NCI-H2196 treated with DMSO at 0.1 percent for 48 hours (cell line): ENCODE results near the gene VARS2.
"Not testable (repeated sequence)": the region's sequence is repeated elsewhere in the genome, so short reads cannot be mapped to it uniquely, and the experiment has no call there.

ENCODE experiments used
- DNase-seq: peaks from one replicate; lab custom pipeline; 2025; ENCODE audit not compliant: unreplicated experiment; lab: John Stamatoyannopoulos, UW

The VARS2 gene

DNA sequence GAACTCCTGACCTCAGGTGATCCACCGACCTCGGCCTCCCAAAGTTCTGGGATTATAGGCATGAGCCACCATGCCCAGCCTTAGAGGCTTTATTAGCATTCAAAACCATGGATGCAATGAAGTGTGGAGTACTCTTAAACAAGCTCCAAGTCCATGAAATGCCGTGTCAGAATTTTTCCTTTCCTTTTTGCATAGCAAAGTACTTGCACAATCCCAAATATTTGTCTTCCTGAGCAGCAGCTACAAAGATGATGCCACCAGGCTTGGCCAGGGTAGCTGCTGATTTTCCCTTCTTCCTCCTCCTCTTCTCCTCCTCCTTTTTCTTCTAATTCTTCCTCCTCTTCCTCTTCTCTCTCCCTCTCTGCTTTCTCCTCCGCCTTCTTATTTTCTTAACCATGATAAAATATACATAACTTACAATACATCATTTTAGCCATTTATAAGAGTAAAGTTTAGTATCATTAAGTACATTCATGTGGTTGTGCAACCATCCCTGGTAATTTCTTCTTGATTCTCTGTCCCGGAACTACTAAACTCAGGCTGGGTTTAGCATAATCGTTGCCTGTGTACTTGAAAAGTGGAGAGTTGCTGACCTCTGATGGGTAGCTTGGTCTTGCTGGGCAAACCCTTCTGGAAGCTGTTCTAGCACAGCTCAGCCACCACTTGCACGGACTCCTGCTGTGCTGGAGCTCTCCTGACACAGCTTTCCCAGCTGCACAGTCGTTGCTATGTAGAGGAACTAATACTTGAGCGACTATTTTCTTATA is 47.1 kb downstream of the VARS2 start:
- DNase-seq, result no peak

DNA sequence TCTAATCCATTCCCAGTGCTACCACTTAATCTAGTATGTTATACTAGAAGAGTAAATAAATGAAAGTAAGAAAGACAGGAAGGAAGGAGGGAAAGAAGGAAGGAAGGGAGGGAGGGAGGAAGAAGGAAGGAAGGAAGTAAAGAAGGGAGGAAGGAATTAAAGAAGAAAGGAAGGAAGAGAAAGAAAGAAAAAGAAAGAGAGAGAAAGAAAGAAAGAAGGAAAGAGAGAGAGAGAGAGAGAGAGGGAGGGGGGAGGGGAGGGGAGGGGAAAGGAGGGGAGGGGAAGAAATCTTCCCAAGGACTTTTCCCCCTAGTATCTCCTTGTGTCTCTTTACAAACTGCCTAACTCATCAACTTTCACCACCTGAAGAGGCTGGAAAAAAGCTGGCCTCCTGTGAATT is 48.7 kb downstream of the VARS2 start:
- no peak for DNase-seq

DNA sequence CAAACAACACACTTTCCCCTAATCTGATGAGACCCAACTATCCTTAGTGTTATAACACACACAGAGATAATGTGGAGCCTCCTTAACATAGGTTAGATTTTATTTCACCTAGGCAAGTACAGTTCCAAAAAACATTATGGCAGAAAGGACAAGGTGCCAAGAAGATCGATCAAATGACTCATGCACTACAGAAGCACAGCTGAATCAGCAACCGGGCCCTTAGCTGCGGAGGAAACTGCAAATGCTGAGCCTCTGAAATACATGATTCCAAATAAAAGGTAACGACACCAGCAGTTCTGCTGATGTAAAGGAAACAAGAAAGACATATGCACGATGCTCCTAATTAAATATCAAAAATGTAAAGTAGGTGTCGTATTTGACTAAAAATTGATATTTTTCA is 49.6 kb downstream of the VARS2 start:
- no peak for DNase-seq

DNA sequence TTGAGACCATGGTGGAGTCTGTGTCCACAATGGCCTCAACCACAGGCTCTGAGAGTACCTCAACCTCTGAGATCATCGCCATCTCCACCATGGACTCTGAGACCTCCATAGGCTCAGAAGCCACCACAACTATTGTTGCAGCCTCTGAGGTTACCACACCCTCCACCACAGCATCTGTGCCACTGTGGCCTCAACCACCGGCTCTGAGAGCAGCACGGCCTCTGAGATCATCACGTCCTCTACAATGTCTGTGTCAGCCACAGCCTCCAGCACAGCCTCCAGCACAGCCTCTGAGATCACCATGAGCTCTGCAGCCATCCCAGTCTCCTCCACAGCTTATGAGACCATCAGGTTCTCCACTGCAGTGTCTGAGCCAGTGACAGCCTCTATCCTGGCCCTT is 50.0 kb downstream of the VARS2 start:
- DNase-seq, result no peak

DNA sequence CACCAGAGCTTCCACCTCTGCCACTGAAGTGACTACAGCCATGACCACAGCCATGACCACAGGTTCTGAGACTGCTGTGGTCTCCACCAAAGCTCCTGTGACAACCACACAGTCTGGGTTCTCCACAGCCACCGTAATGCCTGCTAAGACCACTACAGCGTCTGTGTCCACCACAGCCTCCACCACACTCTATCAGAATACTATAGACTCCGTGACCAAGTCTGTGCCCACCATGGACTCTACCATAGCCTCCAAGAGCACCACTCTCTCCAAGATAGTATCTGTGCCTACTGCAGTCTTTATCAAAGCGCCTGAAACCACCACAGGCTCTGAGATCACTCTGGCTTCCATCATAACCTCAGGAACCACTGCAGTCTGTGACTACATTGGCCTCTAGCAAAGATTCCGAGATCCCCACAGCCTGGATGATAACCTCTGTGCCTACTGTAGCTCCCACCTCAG is 51.1 kb downstream of the VARS2 start:
- no peak for DNase-seq

DNA sequence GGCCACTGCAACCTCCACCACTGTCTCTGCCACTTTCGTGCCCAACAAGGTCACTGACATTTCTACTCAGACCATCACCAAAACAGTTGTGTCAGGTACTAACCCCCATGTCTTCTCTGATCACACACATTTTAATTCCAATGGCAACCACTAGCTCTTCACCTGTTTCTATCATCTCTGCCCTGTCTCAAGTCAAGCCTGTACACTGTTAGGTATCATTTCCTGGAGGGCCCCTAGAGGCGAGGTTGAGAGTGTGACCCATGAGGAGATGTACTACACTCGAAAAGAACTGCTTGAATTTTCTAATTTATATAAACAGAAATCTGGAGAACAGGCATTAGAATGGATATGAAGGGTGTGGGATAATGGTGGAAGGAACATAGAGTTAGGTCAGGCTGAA is 52.1 kb downstream of the VARS2 start:
- no peak for DNase-seq

DNA sequence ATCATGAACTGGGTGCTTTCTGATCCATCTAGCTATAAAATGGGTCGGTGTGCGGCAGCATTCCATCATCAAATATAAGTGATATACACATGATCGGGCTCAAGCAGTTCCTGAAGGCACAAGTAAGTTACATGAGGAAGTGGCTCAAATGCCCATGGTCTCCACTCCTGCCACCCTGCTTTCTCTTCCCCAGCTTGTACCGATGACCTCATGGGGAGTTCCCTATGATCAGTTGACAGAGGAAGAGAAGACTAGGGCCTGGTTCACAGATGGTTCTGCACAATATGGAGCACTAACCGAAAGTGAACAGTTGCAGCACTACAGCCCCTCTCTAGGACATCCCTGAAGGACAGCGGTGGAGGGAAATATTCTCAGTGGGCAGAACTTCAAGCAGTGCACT is 55.1 kb downstream of the VARS2 start:
- not testable (repeated sequence) for DNase-seq

DNA sequence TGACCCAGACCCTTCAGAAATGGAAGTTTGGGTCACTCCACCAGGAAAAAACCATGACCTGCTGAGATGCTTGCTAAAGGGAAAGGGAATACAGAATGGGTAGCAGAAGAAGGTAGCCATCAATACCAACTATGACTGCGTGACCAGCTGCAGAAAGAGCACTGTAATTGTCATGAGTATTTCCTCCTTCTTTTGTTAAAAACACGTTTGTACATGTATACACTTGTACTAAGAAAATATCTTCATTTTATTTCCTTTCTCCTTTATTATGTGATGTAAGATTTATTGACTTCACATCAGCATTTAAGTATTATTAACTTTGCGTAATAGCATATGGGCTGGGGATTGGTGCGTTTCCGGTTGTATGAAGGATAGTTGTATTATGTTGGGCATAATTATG is 56.9 kb downstream of the VARS2 start:
- no peak for DNase-seq

DNA sequence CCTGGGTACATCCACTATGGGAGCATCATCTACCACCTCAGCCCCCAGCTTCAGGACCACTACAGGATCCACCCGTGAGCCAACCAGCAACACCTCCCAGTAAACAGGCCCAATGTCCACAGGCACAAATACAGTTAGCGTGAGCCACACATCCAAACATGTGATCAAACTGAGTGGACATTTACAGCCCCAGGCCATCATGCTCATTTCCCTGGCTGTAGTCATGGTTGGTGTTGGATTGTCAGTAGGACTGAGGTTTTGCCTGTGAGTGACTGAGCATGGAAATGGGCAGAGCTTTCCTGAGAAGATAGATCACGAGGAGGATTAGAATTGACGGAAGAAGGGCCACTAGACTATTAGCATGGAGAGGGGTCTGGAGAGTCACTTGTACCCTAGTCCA is 58.8 kb downstream of the VARS2 start:
- DNase-seq, result no peak

DNA sequence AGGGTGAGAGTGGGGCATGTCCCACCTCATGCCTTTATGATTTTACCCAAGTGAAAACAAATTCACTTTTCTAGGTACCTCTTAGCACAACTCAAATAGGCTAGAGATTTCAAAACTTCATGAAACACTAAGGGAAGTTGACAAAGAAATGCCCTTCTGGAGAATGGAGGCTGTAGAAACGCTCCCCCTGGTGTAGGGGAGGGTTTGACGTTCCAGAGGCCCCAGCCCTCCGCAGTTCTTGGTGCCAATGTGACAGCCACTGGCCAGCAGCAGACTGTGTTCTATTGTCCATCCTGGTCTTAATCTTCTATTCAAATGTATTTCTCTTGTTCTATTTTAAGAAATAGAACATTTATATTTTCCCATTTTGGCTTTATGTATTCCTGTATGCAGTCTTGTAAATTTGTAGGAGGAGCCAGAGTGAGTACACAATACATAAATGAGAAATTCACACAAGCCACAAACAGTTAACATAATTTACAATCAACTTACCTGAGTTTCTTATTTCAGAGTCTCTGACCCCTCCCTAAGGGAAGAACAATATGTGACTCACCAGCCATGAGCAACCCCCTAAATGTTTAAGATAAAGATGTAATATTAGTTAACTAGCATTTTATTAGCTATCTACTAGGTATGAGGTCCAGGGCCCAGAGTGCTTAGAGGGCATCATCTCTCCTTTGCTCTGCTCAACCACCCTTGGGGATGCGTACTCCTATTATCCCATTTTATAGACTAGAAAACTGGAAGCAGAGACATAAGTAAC is 60.6 kb downstream of the VARS2 start:
- no peak for DNase-seq
